Keratinocyte (primary cell): ENCODE data around the gene EXD3. TPM values are rescaled to one million over a fixed set of nuclear protein-coding genes. Genes with fewer than 3 reads are reported as not detected.

Experiments used
- DNase-seq: peaks from one replicate; pipeline ENCODE4 v3.0.0-alpha.2; 2011; ENCODE audit warnings: low read depth, missing footprints, low spot score
- FAIRE-seq: peaks from 2 replicates; lab custom pipeline; 2011; peaks lifted over from hg19 to GRCh38; lab: Jason Lieb, UNC
- H2AFZ ChIP-seq: 2 replicates; pipeline ENCODE4 v1.6.0; 2012; ENCODE audit warnings: low read length, control low read depth, inconsistent platforms; ENCODE audit not compliant: control insufficient read depth
- H3K27ac ChIP-seq: 2 replicates; pipeline ENCODE4 v1.5.1; 2011; ENCODE audit warnings: low read length; ENCODE audit not compliant: control insufficient read depth, insufficient read depth
- H3K27me3 ChIP-seq: 3 replicates; pipeline ENCODE4 v1.6.0; 2011; ENCODE audit warnings: low read length; ENCODE audit not compliant: control insufficient read depth, insufficient read depth; ENCODE audit errors: extremely low read depth
- H3K36me3 ChIP-seq, 2 experiments: 2 replicates in 1 of 2; 3 replicates in 1 of 2; pipeline ENCODE4 v1.5.1; 2011; ENCODE audit warnings: low read length in 2 of 2, mild to moderate bottlenecking in 1 of 2; ENCODE audit not compliant: control insufficient read depth in 2 of 2, insufficient read depth in 2 of 2; ENCODE audit errors: extremely low read depth in 1 of 2
- H3K4me1 ChIP-seq: 3 replicates; pipeline ENCODE4 v1.5.1; 2011; ENCODE audit warnings: low read length; ENCODE audit not compliant: control insufficient read depth, insufficient read depth; ENCODE audit errors: extremely low read depth
- H3K4me2 ChIP-seq: 3 replicates; pipeline ENCODE4 v1.6.0; 2011; ENCODE audit warnings: low read depth, low read length; ENCODE audit not compliant: control insufficient read depth, insufficient read depth; ENCODE audit errors: extremely low read depth
- H3K4me3 ChIP-seq, 3 experiments: fragments of 200-600 bp in 1 of 3; sonication (generic) in 1 of 3; 2 replicates in 2 of 3; 3 replicates in 1 of 3; pipeline ENCODE4 v1.5.1; 2011 to 2016; ENCODE audit warnings: low read length in 3 of 3, mild to moderate bottlenecking in 3 of 3, control low read depth in 2 of 3, inconsistent platforms in 1 of 3, low read depth in 1 of 3, mixed read lengths in 1 of 3, mixed run types in 1 of 3, moderate library complexity in 1 of 3; ENCODE audit not compliant: control insufficient read depth in 2 of 3, insufficient read depth in 2 of 3; ENCODE audit errors: extremely low read depth in 1 of 3
- H3K79me2 ChIP-seq: 2 replicates; pipeline ENCODE4 v1.6.0; 2012; ENCODE audit warnings: low read length; ENCODE audit not compliant: control insufficient read depth, insufficient read depth
- H3K9ac ChIP-seq: 3 replicates; pipeline ENCODE4 v1.6.0; 2011; ENCODE audit warnings: low read length; ENCODE audit not compliant: control insufficient read depth, insufficient read depth; ENCODE audit errors: extremely low read depth
- H3K9me1 ChIP-seq: 3 replicates; pipeline ENCODE4 v1.6.0; 2011; ENCODE audit warnings: low read length; ENCODE audit not compliant: control insufficient read depth, insufficient read depth; ENCODE audit errors: extremely low read depth
- H3K9me3 ChIP-seq: 2 replicates; pipeline ENCODE4 v1.5.1; 2012; ENCODE audit warnings: low read depth, low read length; ENCODE audit not compliant: control insufficient read depth
- H4K20me1 ChIP-seq: 3 replicates; pipeline ENCODE4 v1.6.0; 2011; ENCODE audit warnings: low read length; ENCODE audit not compliant: control insufficient read depth, insufficient read depth; ENCODE audit errors: extremely low read depth
- EZH2 ChIP-seq: IDR thresholded peaks from one replicate; pipeline ENCODE4 v1.6.1; 2012; ENCODE audit warnings: inconsistent platforms, mild to moderate bottlenecking, low read length, moderate library complexity
- dilution Hi-C: fragments of 300-500 bp; cut with MboI; formaldehyde crosslinking; loops from one replicate; pipeline ENCODE4 v1.7.0; 2020; ENCODE audit warnings: low sequenced_read_pairs; ENCODE audit not compliant: extremely low pct_ligation_motif_present
- polyA plus RNA-seq, 5 experiments: library from polyadenylated mRNA; depleted of rRNA in 3 of 5; stranded (reverse) in 3 of 5; stranded (forward) in 1 of 5; unstranded in 1 of 5; fragments of >200 nt; gene quantifications; 1 replicate in 1 of 5; 2 replicates in 3 of 5; 3 replicates in 1 of 5; pipeline versions ENCODE4 v1.2.1 to v1.2.3, GENCODE V29; 2011 to 2012; ENCODE audit warnings: missing spikeins in 2 of 5, low read depth in 1 of 5, low replicate concordance in 1 of 5
- TF ChIP-seq, protein P1 (sequence below), 3 experiments: IDR thresholded peaks in 1 of 3; conservative IDR thresholded peaks in 1 of 3; optimal IDR thresholded peaks in 1 of 3; 2 replicates in 2 of 3; 3 replicates in 1 of 3; pipeline versions ENCODE3 to v1.5.1; 2011; ENCODE audit warnings: low read length in 3 of 3, mild to moderate bottlenecking in 3 of 3, moderate library complexity in 2 of 3, control low read depth in 1 of 3, inconsistent platforms in 1 of 3; ENCODE audit not compliant: insufficient read depth in 2 of 3; ENCODE audit errors: extremely low read depth in 1 of 3

Gene EXD3
- polyA plus RNA-seq, 1 donor (not counting 4 experiments of a cell fraction or from before 2014, with no cell fraction given): 1.5 TPM

DNA sequence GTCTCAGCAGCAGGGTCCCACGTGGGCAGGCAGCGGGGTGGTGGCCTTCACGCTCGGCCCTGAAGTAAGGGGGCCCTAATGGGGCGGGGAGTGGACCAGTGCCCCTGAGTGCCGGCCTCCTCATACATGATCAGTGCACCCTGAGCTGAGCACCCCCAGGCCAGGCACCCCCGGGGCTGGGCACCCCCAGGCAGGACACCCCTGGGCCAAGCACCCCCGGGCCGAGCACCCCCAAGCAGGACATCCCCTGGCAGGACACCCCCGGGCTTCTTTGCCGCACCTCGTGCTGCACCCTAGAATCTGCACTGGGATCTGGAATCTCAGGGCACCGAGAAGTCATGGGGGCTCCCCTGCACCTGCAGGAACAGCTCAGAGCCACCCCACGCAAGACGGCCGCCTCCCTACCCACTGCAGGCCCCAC lies 51.4 kb downstream of the EXD3 start:
- no peak for TF ChIP-seq EZH2
- TF ChIP-seq, protein P1, sequence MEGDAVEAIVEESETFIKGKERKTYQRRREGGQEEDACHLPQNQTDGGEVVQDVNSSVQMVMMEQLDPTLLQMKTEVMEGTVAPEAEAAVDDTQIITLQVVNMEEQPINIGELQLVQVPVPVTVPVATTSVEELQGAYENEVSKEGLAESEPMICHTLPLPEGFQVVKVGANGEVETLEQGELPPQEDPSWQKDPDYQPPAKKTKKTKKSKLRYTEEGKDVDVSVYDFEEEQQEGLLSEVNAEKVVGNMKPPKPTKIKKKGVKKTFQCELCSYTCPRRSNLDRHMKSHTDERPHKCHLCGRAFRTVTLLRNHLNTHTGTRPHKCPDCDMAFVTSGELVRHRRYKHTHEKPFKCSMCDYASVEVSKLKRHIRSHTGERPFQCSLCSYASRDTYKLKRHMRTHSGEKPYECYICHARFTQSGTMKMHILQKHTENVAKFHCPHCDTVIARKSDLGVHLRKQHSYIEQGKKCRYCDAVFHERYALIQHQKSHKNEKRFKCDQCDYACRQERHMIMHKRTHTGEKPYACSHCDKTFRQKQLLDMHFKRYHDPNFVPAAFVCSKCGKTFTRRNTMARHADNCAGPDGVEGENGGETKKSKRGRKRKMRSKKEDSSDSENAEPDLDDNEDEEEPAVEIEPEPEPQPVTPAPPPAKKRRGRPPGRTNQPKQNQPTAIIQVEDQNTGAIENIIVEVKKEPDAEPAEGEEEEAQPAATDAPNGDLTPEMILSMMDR (optimal IDR thresholded peaks at IDR 0.05 in 1 of 3, IDR thresholded peaks at IDR 0.05 in 1 of 3, conservative IDR thresholded peaks at IDR 0.05 in 1 of 3; ENCODE audit: extremely low read depth in 1 of 3, insufficient read depth in 2 of 3, low read length in 3 of 3): no peak
- Histone ChIP-seq H3K36me3 (peaks cover 0 to 1% of the 10 kb centered on the region in 2 experiments), H3K9me1 (no peaks in the 10 kb centered on the region), H4K20me1 (no peaks in the 10 kb centered on the region), H2AFZ (no peak overlapping the region), H3K9me3 (no peaks in the 10 kb centered on the region), H3K4me1 (no peaks in the 10 kb centered on the region), H3K9ac (no peak overlapping the region), H3K27ac (no peak overlapping the region), H3K79me2 (no peaks in the 10 kb centered on the region), H3K27me3 (no peaks in the 10 kb centered on the region), H3K4me3 (no peak overlapping the region), H3K4me2 (no peak overlapping the region)
- DNase-seq: no peak
- no peak for FAIRE-seq
- dilution Hi-C loops: no loop called here

DNA sequence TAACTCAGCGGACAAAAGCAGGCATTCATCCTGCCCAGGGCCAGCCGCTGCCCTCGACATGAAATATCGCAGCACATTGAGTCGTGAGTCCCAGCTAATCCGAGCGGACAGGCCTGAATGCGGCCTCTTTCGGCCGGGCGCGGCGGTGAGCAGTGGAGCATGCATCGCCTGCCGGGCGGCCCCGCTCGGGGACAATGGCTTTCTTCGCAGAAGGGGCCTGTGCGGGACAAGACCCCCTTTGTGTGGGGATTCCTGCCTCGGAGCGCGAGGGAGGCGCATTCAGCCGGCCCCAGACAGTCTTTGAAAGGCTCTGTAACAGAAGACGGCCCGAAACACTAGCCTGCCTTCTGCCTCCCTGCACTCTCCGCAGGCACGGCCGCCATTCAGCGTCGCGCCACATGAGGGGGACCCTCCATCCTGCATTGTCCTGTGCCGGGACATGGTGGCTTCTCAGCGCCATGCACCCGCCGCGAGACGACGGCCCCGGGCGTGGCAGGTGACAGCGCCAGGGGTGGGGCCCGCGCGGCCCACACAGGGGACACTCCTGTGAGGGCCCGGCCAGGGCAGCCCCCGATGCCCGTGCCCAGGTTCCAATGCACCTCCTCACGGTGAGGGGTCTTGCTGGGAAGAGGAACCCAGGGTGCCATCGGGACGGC lies 52.0 kb downstream of the EXD3 start:
- DNase-seq (no peak), FAIRE-seq (no peak)
- H3K4me1 ChIP-seq: no peaks in the 10 kb centered on the region
- H3K27me3 ChIP-seq: no peaks in the 10 kb centered on the region
- dilution Hi-C loops: no loop called here
- H3K36me3 ChIP-seq: peaks cover 0 to 1% of the 10 kb centered on the region in 2 experiments
- no peak overlapping the region for H3K4me2 ChIP-seq
- no peak for TF ChIP-seq EZH2
- TF ChIP-seq, protein P1 (optimal IDR thresholded peaks at IDR 0.05 in 1 of 3, IDR thresholded peaks at IDR 0.05 in 1 of 3, conservative IDR thresholded peaks at IDR 0.05 in 1 of 3; ENCODE audit: extremely low read depth in 1 of 3, insufficient read depth in 2 of 3, low read length in 3 of 3): no peak
- no peak overlapping the region for H3K27ac ChIP-seq
- no peaks in the 10 kb centered on the region for H3K9me1 ChIP-seq
- H2AFZ ChIP-seq: no peak overlapping the region
- H4K20me1 ChIP-seq: no peaks in the 10 kb centered on the region
- H3K9me3 ChIP-seq: no peaks in the 10 kb centered on the region
- H3K9ac ChIP-seq: no peak overlapping the region
- H3K79me2 ChIP-seq: no peaks in the 10 kb centered on the region
- no peak overlapping the region for H3K4me3 ChIP-seq
